ENCODE measurements around the gene MRPL18. TPM values are rescaled to one million over a fixed set of nuclear protein-coding genes. Genes with fewer than 3 reads are reported as not detected.
A peak's percentile ranks its signal among the peaks of the same experiment; 100 is the strongest.
"Not testable (repeated sequence)": the region's sequence is repeated elsewhere in the genome, so short reads cannot be mapped to it uniquely, and the experiment has no call there.

The MRPL18 gene
- total RNA-seq, 4 donors from 2014 or later: 58.0 to 107 (median 66.3) TPM

DNA sequence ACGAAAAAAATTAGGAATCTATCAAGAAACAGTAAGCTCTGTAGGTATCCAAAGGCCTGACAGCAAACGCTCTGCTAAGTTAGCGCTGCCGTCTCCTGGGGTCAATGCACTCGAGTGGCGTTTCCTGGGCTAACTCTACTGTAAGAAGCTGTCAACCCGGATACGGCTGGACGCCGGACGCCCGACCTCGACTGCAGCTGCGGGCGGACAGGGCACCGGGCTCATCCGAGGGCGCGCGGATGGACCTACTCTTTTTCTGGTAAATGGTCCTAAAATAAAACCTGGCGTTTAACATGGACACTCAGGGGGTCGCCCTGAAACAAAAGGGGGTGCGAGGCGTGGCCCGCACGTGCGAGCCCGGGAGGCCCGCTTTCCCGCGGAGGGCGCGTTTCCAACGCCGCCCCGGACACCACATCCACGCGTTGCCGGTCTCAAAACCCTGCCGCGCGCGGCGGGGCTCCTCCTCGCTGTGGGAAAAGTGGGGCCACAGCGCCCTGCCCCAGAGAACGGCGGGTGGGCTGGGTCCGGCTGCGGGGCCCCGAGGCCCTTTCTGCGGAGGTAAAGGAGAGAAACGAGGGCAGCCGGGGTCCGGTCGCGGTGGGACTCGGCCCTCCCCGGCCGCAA is 1.4 kb upstream of the MRPL18 start:
- TF ChIP-seq CTCF (IDR thresholded peaks at IDR 0.05): no peak
- no peak for TF ChIP-seq POLR2AphosphoS5 (IDR thresholded peaks at IDR 0.05)
- TF ChIP-seq EP300 (IDR thresholded peaks at IDR 0.05): no peak
- TF ChIP-seq POLR2A (IDR thresholded peaks at IDR 0.05): no peak
- Histone ChIP-seq H3K36me3 (peaks cover 0 to 54% of the 10 kb centered on the region in 2 donors), H3K9me3 (no peaks in the 10 kb centered on the region), H3K4me3 (peak overlapping the region; percentile 78 to 100), H3K27me3 (no peaks in the 10 kb centered on the region), H3K4me1 (peaks cover 3 to 72% (median 31%) of the 10 kb centered on the region in 3 donors), H3K27ac (peak overlapping the region; percentile 87 to 99 (median 98))
- WGBS, 2 donors (ENCODE audit: low coverage in 1 of 2): 0% methylated on average over 1 to 12 of the region's 60 CpGs
- no peak for ATAC-seq

DNA sequence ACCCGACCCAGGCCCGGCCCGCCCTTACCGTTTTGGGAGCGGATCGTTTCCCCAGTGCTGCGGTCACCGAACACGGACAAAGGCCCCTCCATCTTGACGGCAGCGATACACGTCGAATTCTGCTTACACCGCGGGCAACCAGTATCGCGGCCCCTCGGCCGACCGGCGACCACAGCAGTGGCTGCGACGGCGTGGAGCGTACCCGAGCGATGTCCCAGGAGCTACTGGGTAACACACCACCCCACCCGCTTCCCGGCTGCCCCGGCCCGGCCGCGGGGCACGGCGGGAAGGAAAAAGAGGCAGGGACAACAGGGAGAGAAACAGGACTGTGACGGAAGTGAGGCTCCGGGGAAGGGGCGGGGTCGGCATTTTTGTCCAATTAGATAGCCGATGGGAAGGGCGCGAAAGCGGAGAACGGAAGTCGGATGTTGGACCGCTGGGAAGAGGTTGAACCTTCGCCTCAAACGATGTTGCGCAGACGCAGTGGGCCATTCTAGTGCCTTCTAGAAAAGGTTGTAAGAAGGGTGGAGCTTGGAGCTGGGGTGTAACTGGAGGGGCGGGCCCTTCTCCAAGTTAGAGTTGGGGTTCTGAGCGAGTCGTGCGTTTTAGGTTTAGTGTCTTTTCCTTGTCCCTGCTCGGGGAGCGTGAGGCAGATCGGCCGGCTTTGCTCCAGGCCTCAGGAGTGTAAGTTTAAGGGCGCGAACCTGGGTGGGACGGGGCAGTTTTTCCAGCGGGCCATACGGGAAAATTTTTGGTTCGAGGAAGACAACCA is 704 bp upstream of the MRPL18 start, which contains the start of gene TCP1:
Gene TCP1, minus strand, starts transcription at position 226 of the 772 bp plus-strand sequence. Its CDS starts 134 bp downstream, at position 92.
- peak; percentile 93 for ATAC-seq
- peak within 1 kb of the TSS; percentile 92 to 99 (median 98) for H3K27ac ChIP-seq
- peaks cover 3 to 75% (median 31%) of the 10 kb centered on the region in 3 donors for H3K4me1 ChIP-seq
- H3K4me3 ChIP-seq: peak within 1 kb of the TSS; percentile 78 to 100
- peaks cover 0 to 53% of the 10 kb centered on the region in 2 donors for H3K36me3 ChIP-seq
- TF ChIP-seq POLR2A (IDR thresholded peaks at IDR 0.05) (peak; percentile 94 to 95), POLR2AphosphoS5 (IDR thresholded peaks at IDR 0.05) (peak; percentile 97), EP300 (IDR thresholded peaks at IDR 0.05) (no peak)
- 0 to 1% methylated on average over 23 to 25 of the region's 64 CpGs for WGBS, 2 donors (ENCODE audit: low coverage in 1 of 2)
- H3K27me3 ChIP-seq: no peaks in the 10 kb centered on the region
- H3K9me3 ChIP-seq: no peaks in the 10 kb centered on the region

DNA sequence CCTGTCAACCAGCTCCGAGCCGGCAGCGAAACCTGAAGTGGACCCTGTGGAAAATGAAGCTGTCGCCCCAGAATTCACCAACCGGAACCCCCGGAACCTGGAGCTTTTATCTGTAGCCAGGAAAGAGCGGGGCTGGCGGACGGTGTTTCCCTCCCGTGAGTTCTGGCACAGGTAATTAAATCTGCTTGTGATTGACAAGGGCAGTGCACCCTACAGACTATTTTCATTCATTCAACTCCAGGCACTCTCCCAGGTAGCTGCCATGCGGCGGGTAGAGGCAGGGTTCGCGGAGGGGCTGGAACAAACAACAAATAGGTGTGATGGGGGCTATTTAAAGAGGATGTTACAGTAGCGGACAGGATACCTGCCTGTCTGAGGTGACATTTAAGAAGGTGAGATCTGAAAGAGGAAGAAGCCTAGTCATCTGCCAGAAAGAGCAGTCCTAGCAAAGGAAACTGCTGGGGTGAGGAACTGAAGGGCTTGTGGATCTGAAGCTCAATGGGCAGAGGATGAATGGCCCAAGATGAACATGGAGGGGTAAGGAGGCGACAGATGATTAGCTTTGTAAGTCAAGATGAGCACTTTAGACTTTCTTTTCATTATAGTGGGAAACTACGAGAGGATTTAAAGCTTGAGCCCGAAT is 810 bp downstream of the MRPL18 start:
- ATAC-seq: no peak
- H3K27ac ChIP-seq: peak overlapping the region; percentile 92 to 99 (median 98)
- H3K4me1 ChIP-seq: peaks cover 3 to 72% (median 31%) of the 10 kb centered on the region in 3 donors
- H3K9me3 ChIP-seq: no peaks in the 10 kb centered on the region
- WGBS, 2 donors (ENCODE audit: low coverage in 1 of 2): 6 to 30% methylated on average over 7 to 11 of the region's 18 CpGs
- TF ChIP-seq POLR2A (IDR thresholded peaks at IDR 0.05) (no peak), EP300 (IDR thresholded peaks at IDR 0.05) (no peak), POLR2AphosphoS5 (IDR thresholded peaks at IDR 0.05) (no peak)
- peak overlapping the region; percentile 57 to 100 for H3K4me3 ChIP-seq
- H3K27me3 ChIP-seq: no peaks in the 10 kb centered on the region
- H3K36me3 ChIP-seq: peaks cover 0 to 49% of the 10 kb centered on the region in 2 donors

DNA sequence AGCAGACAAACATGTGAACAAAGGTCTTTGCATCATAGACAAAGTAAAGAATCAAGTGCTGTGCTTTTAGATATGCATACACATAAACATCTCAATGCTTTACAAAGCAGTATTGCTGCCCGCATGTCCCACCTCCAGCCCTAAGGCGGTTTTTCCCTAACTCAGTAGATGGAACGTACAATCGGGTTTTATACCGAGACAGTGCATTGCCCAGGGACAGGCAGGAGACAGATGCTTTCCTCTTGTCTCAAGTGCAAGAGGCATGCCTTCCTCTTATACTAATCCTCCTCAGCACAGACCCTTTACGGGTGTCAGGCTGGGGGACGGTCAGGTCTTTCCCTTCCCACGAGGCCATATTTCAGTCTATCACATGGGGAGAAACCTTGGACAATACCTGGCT is 4.7 kb downstream of the MRPL18 start:
- H3K4me3 ChIP-seq, ATAC-seq, H3K27ac ChIP-seq, H3K9me3 ChIP-seq, H3K27me3 ChIP-seq: not testable (repeated sequence)
- 58 to 71% methylated on average over 4 to 6 of the region's 8 CpGs for WGBS, 2 donors (ENCODE audit: low coverage in 1 of 2)
- H3K4me1 ChIP-seq: peaks cover 3 to 53% (median 17%) of the 10 kb centered on the region in 3 donors
- H3K36me3 ChIP-seq: peaks cover 0 to 71% of the 10 kb centered on the region in 2 donors

DNA sequence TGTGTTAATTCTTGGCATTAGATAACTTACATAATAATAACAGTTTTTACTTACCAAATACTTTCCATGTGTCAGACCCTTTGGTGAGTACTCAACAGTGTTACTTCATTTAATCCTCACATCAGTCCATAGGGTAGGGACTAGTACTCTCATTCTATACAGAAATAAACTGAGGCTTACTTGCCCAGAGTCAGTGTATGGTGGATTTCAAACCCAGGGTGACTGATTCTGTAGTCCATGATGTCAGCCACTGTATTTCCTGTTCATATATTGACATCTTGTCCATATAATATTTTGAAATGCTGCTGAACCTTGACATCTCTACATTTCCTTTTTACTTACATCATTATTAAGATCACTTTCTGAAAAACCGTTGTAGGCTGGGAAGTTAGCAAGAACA is 7.3 kb downstream of the MRPL18 start:
- H3K27me3 ChIP-seq: no peaks in the 10 kb centered on the region
- WGBS, 2 donors (ENCODE audit: low coverage in 1 of 2): 29 to 33% methylated on average over 1 of the region's 1 CpG
- ATAC-seq: no peak
- peaks cover 0 to 33% (median 3%) of the 10 kb centered on the region in 3 donors for H3K4me1 ChIP-seq
- TF ChIP-seq POLR2AphosphoS5 (IDR thresholded peaks at IDR 0.05) (no peak), CTCF (IDR thresholded peaks at IDR 0.05) (no peak), POLR2A (IDR thresholded peaks at IDR 0.05) (no peak), EP300 (IDR thresholded peaks at IDR 0.05) (no peak)
- no peak overlapping the region for H3K27ac ChIP-seq
- H3K36me3 ChIP-seq: peaks cover 0 to 75% of the 10 kb centered on the region in 2 donors
- H3K9me3 ChIP-seq: no peaks in the 10 kb centered on the region
- H3K4me3 ChIP-seq: no peak overlapping the region
